ENCODE results near the gene NEUROG2. TPM values are rescaled to one million over a fixed set of nuclear protein-coding genes. Genes with fewer than 3 reads are reported as not detected.

Gene NEUROG2
- total RNA-seq, 3 donors from 2014 or later (not counting 1 experiment from before 2014, with no cell fraction given) = not detected

- no peak overlapping the region for H3K4me3 Mint-ChIP-seq
Measured at GRCh38 chr4:112562254-112562879, 46.4 kb upstream of the NEUROG2 start.

GRCh38 chr4:112560084-112560483 lies 44.1 kb upstream of the NEUROG2 start:
- Mint-ChIP-seq H3K9me3 (no peaks in the 10 kb centered on the region), H3K4me3 (no peak overlapping the region), H3K27ac (no peak overlapping the region), H3K4me1 (peaks cover 7 to 11% of the 10 kb centered on the region in 2 donors), H3K27me3 (ENCODE audit: low read depth in 2 of 2) (no peaks in the 10 kb centered on the region), H3K36me3 (no peaks in the 10 kb centered on the region)
- Histone ChIP-seq H3K4me3 (ENCODE audit: low read length) (no peak overlapping the region), H3K27me3 (ENCODE audit: control insufficient read depth, insufficient read depth, low read length) (no peaks in the 10 kb centered on the region), H3K27ac (ENCODE audit: low read length) (no peak overlapping the region), H3K9me3 (ENCODE audit: control insufficient read depth, insufficient read depth, low read length) (no peaks in the 10 kb centered on the region), H3K36me3 (ENCODE audit: control insufficient read depth, insufficient read depth, low read length) (no peaks in the 10 kb centered on the region), H3K4me1 (ENCODE audit: control insufficient read depth, insufficient read depth, low read length) (no peaks in the 10 kb centered on the region)
- intact Hi-C loops (cut with micrococcal nuclease) = no loop called here
- no peak for ATAC-seq
- no peak for DNase-seq
- TF ChIP-seq CTCF (IDR thresholded peaks at IDR 0.05) = no peak
- 46% methylated on average over 2 of the region's 2 CpGs for WGBS (ENCODE audit: insufficient coverage)

More at GRCh38 chr4:112562254-112562879, 46.4 kb upstream of the NEUROG2 start:
- TF ChIP-seq CTCF (IDR thresholded peaks at IDR 0.05) = no peak
- Mint-ChIP-seq H3K4me1 (peaks cover 7 to 11% of the 10 kb centered on the region in 2 donors), H3K27ac (no peak overlapping the region), H3K27me3 (ENCODE audit: low read depth in 2 of 2) (no peaks in the 10 kb centered on the region), H3K36me3 (no peaks in the 10 kb centered on the region), H3K9me3 (no peaks in the 10 kb centered on the region)
- ATAC-seq (no peak), DNase-seq (no peak)
- Histone ChIP-seq H3K9me3 (ENCODE audit: control insufficient read depth, insufficient read depth, low read length) (no peaks in the 10 kb centered on the region), H3K4me3 (ENCODE audit: low read length) (no peak overlapping the region), H3K4me1 (ENCODE audit: control insufficient read depth, insufficient read depth, low read length) (no peaks in the 10 kb centered on the region), H3K36me3 (ENCODE audit: control insufficient read depth, insufficient read depth, low read length) (no peaks in the 10 kb centered on the region), H3K27ac (ENCODE audit: low read length) (no peak overlapping the region), H3K27me3 (ENCODE audit: control insufficient read depth, insufficient read depth, low read length) (no peaks in the 10 kb centered on the region)
- 80% methylated on average over 1 of the region's 2 CpGs for WGBS (ENCODE audit: insufficient coverage)
- intact Hi-C loops (cut with micrococcal nuclease) = no loop called here

- Histone ChIP-seq H3K4me1 (ENCODE audit: control insufficient read depth, insufficient read depth, low read length) (no peaks in the 10 kb centered on the region), H3K27me3 (ENCODE audit: control insufficient read depth, insufficient read depth, low read length) (no peaks in the 10 kb centered on the region), H3K9me3 (ENCODE audit: control insufficient read depth, insufficient read depth, low read length) (no peaks in the 10 kb centered on the region), H3K4me3 (ENCODE audit: low read length) (no peak overlapping the region), H3K27ac (ENCODE audit: low read length) (no peak overlapping the region), H3K36me3 (ENCODE audit: control insufficient read depth, insufficient read depth, low read length) (no peaks in the 10 kb centered on the region)
- no peak for TF ChIP-seq CTCF (IDR thresholded peaks at IDR 0.05)
- no peak for DNase-seq
- H3K36me3 Mint-ChIP-seq = no peaks in the 10 kb centered on the region
- no peaks in the 10 kb centered on the region for H3K9me3 Mint-ChIP-seq
- no peak overlapping the region for H3K4me3 Mint-ChIP-seq
- WGBS (ENCODE audit: insufficient coverage) = 98% methylated on average over 3 of the region's 3 CpGs
- no peaks in the 10 kb centered on the region for H3K27me3 Mint-ChIP-seq (ENCODE audit: low read depth in 2 of 2)
- no peak overlapping the region for H3K27ac Mint-ChIP-seq
- H3K4me1 Mint-ChIP-seq = peaks cover 4 to 9% of the 10 kb centered on the region in 2 donors
- no peak for ATAC-seq
- intact Hi-C loops (cut with micrococcal nuclease) = no loop called here
Measured at GRCh38 chr4:112559053-112559452, 43.1 kb upstream of the NEUROG2 start.
